Measurements from ENCODE around the gene CAMKMT.

DNA sequence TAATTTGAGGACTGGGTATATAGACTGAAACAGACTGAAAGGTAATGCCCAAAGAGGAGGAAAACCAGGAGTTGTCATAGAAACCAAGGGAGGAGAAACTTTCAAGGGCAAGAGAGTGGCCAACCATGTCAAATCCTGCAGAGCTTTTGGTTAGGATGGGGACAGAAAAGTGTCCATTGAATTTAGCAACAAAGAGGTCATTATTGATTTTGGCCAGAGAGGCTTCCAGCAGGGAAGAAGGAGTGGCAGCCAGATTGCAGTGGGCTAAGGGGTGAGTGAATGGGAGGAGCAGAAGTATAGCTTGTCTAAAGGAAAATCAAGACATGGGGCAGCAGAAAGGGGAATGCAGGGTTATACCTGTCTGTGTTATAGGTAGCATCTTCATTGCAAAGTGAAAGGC lies 194.0 kb downstream of the CAMKMT start:
- TF ChIP-seq, protein P1, sequence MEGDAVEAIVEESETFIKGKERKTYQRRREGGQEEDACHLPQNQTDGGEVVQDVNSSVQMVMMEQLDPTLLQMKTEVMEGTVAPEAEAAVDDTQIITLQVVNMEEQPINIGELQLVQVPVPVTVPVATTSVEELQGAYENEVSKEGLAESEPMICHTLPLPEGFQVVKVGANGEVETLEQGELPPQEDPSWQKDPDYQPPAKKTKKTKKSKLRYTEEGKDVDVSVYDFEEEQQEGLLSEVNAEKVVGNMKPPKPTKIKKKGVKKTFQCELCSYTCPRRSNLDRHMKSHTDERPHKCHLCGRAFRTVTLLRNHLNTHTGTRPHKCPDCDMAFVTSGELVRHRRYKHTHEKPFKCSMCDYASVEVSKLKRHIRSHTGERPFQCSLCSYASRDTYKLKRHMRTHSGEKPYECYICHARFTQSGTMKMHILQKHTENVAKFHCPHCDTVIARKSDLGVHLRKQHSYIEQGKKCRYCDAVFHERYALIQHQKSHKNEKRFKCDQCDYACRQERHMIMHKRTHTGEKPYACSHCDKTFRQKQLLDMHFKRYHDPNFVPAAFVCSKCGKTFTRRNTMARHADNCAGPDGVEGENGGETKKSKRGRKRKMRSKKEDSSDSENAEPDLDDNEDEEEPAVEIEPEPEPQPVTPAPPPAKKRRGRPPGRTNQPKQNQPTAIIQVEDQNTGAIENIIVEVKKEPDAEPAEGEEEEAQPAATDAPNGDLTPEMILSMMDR (IDR thresholded peaks at IDR 0.05; ENCODE audit: low read length) = no peak
- no peak for TF ChIP-seq EZH2 (IDR thresholded peaks at IDR 0.05; ENCODE audit: borderline replicate concordance, low read length)
